ENCODE measurements around the gene CEP76.

DNA sequence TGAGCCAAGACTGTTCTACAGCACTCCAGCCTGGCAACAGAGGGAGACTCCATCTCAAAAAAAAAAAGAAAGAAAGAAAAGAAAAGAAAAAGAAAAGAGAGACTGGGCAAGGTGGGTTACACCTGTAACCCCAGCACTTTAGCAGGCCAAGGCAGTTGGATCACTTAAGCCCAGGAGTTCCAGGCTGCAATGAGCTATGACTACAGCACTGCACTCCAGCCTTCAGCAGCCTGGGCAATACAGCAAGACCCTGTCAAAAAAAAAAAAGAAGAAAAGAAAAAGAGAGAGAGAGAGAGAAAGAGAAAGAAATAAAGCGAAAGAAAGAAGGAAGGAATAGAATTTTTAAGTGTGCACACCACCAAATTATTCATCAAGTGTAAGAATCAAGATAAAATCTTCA lies 47.6 kb downstream of the CEP76 start:
- TF ChIP-seq POLR2A (IDR thresholded peaks at IDR 0.05): no peak
- TF ChIP-seq, protein P1, sequence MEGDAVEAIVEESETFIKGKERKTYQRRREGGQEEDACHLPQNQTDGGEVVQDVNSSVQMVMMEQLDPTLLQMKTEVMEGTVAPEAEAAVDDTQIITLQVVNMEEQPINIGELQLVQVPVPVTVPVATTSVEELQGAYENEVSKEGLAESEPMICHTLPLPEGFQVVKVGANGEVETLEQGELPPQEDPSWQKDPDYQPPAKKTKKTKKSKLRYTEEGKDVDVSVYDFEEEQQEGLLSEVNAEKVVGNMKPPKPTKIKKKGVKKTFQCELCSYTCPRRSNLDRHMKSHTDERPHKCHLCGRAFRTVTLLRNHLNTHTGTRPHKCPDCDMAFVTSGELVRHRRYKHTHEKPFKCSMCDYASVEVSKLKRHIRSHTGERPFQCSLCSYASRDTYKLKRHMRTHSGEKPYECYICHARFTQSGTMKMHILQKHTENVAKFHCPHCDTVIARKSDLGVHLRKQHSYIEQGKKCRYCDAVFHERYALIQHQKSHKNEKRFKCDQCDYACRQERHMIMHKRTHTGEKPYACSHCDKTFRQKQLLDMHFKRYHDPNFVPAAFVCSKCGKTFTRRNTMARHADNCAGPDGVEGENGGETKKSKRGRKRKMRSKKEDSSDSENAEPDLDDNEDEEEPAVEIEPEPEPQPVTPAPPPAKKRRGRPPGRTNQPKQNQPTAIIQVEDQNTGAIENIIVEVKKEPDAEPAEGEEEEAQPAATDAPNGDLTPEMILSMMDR (IDR thresholded peaks at IDR 0.05): no peak
